RCC 7860 (cell line): ENCODE data around the gene MEMO1.
"Not testable (repeated sequence)": the region's sequence is repeated elsewhere in the genome, so short reads cannot be mapped to it uniquely, and the experiment has no call there.

Experiments used
- DNase-seq: peaks from one replicate; pipeline ENCODE4 v3.0.0-alpha.2; 2015; ENCODE audit warnings: low spot score
- FAIRE-seq: peaks from 2 replicates; lab custom pipeline; 2012; peaks lifted over from hg19 to GRCh38; lab: Jason Lieb, UNC

Gene MEMO1

GRCh38 chr2:31998731-31999383, 12.0 kb downstream of the MEMO1 start:
- FAIRE-seq (no peak), DNase-seq (no peak)

- FAIRE-seq (no peak), DNase-seq (no peak)
Measured at GRCh38 chr2:31997653-31998052, 13.2 kb downstream of the MEMO1 start.

GRCh38 chr2:31996571-31997150, 14.1 kb downstream of the MEMO1 start:
- DNase-seq (no peak), FAIRE-seq (no peak)

GRCh38 chr2:31992934-31993333, 17.9 kb downstream of the MEMO1 start:
- FAIRE-seq (no peak), DNase-seq (no peak)

GRCh38 chr2:31992025-31992579, 18.7 kb downstream of the MEMO1 start:
- FAIRE-seq (no peak), DNase-seq (no peak)

GRCh38 chr2:31989946-31990345, 20.9 kb downstream of the MEMO1 start:
- no peak for FAIRE-seq

GRCh38 chr2:31987454-31988220, 23.2 kb downstream of the MEMO1 start:
- FAIRE-seq (peak; percentile 45), DNase-seq (peak; percentile 22)

More at GRCh38 chr2:31989946-31990345, 20.9 kb downstream of the MEMO1 start:
- no peak for DNase-seq

- FAIRE-seq (no peak), DNase-seq (no peak)
Measured at GRCh38 chr2:31986906-31987305, 23.9 kb downstream of the MEMO1 start.

- DNase-seq (no peak), FAIRE-seq (no peak)
Measured at GRCh38 chr2:31983762-31984467, 26.9 kb downstream of the MEMO1 start.

GRCh38 chr2:31980674-31981356, 30.0 kb downstream of the MEMO1 start:
- peak; percentile 21 for DNase-seq
- FAIRE-seq, result no peak

GRCh38 chr2:31979956-31980355, 30.9 kb downstream of the MEMO1 start:
- FAIRE-seq, result peak; percentile 41
- DNase-seq, result no peak

GRCh38 chr2:31979018-31979417, 31.8 kb downstream of the MEMO1 start:
- no peak for FAIRE-seq
- DNase-seq, result no peak

- DNase-seq (no peak), FAIRE-seq (no peak)
Measured at GRCh38 chr2:31978436-31978835, 32.4 kb downstream of the MEMO1 start.

GRCh38 chr2:31973665-31974064, 37.1 kb downstream of the MEMO1 start:
- no peak for FAIRE-seq
- no peak for DNase-seq

GRCh38 chr2:31972059-31972458, 38.7 kb downstream of the MEMO1 start:
- DNase-seq (no peak), FAIRE-seq (no peak)

GRCh38 chr2:31969178-31969577, 41.6 kb downstream of the MEMO1 start:
- FAIRE-seq, result peak; percentile 44
- DNase-seq, result no peak

GRCh38 chr2:31967790-31968189, 43.0 kb downstream of the MEMO1 start:
- no peak for FAIRE-seq

GRCh38 chr2:31966402-31966801, 44.4 kb downstream of the MEMO1 start:
- not testable (repeated sequence) for DNase-seq, FAIRE-seq

More at GRCh38 chr2:31967790-31968189, 43.0 kb downstream of the MEMO1 start:
- no peak for DNase-seq

GRCh38 chr2:31965094-31965493, 45.7 kb downstream of the MEMO1 start:
- no peak for DNase-seq
- no peak for FAIRE-seq

- FAIRE-seq (no peak), DNase-seq (no peak)
Measured at GRCh38 chr2:31962757-31963361, 47.9 kb downstream of the MEMO1 start.
